ENCODE measurements around the gene MAN1C1.

DNA sequence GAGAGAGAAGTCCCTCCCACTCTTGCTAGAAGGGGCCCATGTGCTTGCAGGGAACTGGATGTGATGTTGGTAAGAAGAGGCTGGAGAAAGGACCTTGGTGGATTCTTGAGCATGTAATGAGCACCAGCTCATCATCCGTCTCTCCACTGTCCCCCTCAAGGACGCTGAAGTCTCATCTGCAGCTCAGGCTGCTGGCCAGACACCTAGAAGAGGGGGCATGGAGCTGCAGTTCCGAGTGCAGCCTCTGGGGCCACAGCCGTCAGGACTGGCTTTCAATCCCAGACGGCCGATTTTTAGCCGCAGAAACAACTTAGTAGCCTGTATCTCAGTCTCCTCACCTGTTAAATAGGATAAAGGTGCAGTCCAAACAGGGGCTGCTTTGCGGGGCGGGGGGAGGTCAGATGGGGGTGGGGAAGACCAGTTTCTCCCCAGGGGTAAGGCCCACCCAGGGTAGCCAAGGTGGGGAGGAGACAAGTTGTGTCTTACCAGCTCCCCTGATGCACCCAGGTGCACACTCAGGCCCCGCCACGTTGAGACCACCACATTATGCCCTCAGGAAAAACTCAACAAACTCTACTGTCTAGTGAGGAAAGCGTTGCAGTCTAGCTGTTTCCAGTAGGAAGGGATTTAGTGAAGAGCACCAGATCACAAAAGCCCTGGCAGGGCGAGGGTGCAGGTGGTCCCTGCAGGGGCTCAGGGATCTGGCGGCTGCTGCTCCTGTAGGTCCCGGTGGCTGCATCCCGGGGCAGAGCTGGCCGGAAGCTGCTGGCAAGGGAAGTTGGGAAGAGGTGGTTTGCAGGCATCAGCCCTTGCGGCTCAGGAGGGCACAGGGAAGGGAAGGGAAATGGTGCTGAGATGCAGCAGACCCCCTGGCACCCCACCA lies 43.6 kb upstream of the MAN1C1 start:
- TF ChIP-seq, protein P1, sequence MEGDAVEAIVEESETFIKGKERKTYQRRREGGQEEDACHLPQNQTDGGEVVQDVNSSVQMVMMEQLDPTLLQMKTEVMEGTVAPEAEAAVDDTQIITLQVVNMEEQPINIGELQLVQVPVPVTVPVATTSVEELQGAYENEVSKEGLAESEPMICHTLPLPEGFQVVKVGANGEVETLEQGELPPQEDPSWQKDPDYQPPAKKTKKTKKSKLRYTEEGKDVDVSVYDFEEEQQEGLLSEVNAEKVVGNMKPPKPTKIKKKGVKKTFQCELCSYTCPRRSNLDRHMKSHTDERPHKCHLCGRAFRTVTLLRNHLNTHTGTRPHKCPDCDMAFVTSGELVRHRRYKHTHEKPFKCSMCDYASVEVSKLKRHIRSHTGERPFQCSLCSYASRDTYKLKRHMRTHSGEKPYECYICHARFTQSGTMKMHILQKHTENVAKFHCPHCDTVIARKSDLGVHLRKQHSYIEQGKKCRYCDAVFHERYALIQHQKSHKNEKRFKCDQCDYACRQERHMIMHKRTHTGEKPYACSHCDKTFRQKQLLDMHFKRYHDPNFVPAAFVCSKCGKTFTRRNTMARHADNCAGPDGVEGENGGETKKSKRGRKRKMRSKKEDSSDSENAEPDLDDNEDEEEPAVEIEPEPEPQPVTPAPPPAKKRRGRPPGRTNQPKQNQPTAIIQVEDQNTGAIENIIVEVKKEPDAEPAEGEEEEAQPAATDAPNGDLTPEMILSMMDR (IDR thresholded peaks at IDR 0.05), result peak; percentile 22 to 80 (median 60)
- TF ChIP-seq POLR2A (IDR thresholded peaks at IDR 0.05), result no peak
